Astrocyte (in vitro differentiated cells and primary cell): ENCODE measurements around the gene TSR3. TPM values are rescaled to one million over a fixed set of nuclear protein-coding genes. Genes with fewer than 3 reads are reported as not detected.

Experiments used
- total RNA-seq: library from RNA; stranded (reverse); gene quantifications from 2 replicates; pipeline ENCODE4 v1.2.1, GENCODE V29; 2021

Gene TSR3
- total RNA-seq, 1 donor from 2014 or later = 63.3 TPM

Other genes with a start within 250 kb of the TSR3 start
- 21.7 and 30.5 TPM in 2 replicates for gene CACNA1H, start 198.8 kb downstream of the TSR3 start, total RNA-seq
- not detected in 2 replicates for gene TPSG1, start 126.6 kb downstream of the TSR3 start, total RNA-seq
- not detected in 2 replicates for gene TPSB2, start 121.7 kb downstream of the TSR3 start, total RNA-seq
- gene TPSAB1, start 111.2 kb downstream of the TSR3 start, total RNA-seq = not detected in 2 replicates
- gene TPSD1, start 95.8 kb downstream of the TSR3 start, total RNA-seq = not detected in 2 replicates
- 135 and 143 TPM in 2 replicates for gene UBE2I, start 42.2 kb downstream of the TSR3 start, total RNA-seq
- 1.4 and 2.6 TPM in 2 replicates for gene BAIAP3, start 18.2 kb downstream of the TSR3 start, total RNA-seq
- 45.5 and 60.5 TPM in 2 replicates for gene GNPTG, start 53 bp upstream of the TSR3 start, total RNA-seq
- 10.7 and 11.1 TPM in 2 replicates for gene UNKL, start 62.8 kb upstream of the TSR3 start, total RNA-seq
- 12.7 and 13.5 TPM in 2 replicates for gene UQCC4, start 68.9 kb upstream of the TSR3 start, total RNA-seq
- not detected in 2 replicates for gene PERCC1, start 79.2 kb upstream of the TSR3 start, total RNA-seq
- 1.4 and 1.5 TPM in 2 replicates for gene CCDC154, start 92.7 kb upstream of the TSR3 start, total RNA-seq
- gene CLCN7, start 123.2 kb upstream of the TSR3 start, total RNA-seq = 66.7 and 67.2 TPM in 2 replicates
- gene PTX4, start 137.1 kb upstream of the TSR3 start, total RNA-seq = not detected in 2 replicates
- gene TELO2, start 141.5 kb upstream of the TSR3 start, total RNA-seq = 21.1 and 22.0 TPM in 2 replicates
- not detected in 2 replicates for gene TMEM204, start 181.8 kb upstream of the TSR3 start, total RNA-seq